G401 (cell line): ENCODE measurements around the gene MAST3. TPM values are rescaled to one million over a fixed set of nuclear protein-coding genes. Genes with fewer than 3 reads are reported as not detected.

Experiments
- DNase-seq: peaks from one replicate; pipeline ENCODE4 v3.0.0-alpha.2; 2015; ENCODE audit warnings: low spot score
- in situ Hi-C: cut with HindIII; loops from 2 replicates; pipeline ENCODE4 v1.10.0; 2016; ENCODE audit warnings: low sequenced_read_pairs, mixed read lengths
- total RNA-seq: library from RNA; depleted of rRNA; stranded (reverse); fragments of >200 nt; shearing (Covaris generic); gene quantifications from 2 replicates; pipeline ENCODE4 v1.2.3, GENCODE V29; 2014

Gene MAST3
- total RNA-seq, 1 experiment from 2014 or later = 1.2 TPM

GRCh38 chr19:18171605-18172327 is 74.2 kb downstream of the MAST3 start:
- in situ Hi-C loops = no loop called here
- no peak for DNase-seq

DNA sequence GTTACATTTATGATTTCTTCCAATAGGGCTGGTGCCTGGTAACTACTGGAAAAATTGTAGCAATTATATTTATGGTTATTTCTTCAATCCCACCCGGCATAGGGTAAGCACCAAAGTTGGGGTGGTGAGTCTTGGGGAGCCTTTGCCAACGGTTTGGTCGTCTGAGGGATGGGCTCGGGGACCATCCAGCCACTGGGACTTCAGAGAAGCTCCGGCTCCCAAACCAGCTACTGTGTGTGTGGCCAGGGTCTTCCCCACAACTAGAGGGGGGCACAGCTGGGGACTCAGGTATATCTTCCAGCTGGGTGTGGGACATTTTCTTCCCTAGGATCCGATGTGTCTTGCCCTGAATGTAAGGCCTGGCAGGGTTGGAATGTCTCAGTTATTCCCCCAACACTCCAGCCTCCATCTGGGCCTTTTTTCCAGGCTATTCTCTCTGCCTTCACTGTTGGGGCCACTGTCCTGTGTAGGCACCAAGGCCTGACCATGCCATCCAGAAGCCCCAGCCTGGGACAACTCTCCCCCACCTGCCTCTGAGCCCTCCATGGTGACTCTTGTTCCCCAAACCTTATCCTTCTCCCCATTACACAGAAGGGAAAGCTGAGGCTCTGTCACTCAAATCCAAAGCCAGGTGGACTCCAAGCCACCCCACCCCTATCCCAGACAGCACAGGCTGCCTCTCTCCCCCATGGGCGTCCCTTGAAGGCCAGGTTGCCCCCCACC is 74.9 kb downstream of the MAST3 start:
- DNase-seq = no peak
- in situ Hi-C loops = no loop called here

- in situ Hi-C loops = no loop called here
- DNase-seq = no peak
Measured at GRCh38 chr19:18173054-18173571, 75.5 kb downstream of the MAST3 start.

- in situ Hi-C loops = no loop called here
- DNase-seq = peak; percentile 39
Measured at GRCh38 chr19:18173572-18174288, 76.2 kb downstream of the MAST3 start, which contains the start of gene IFI30. Gene IFI30, plus strand, starts transcription at chr19:18173813. Its CDS starts 29 bp downstream, at chr19:18173842.

GRCh38 chr19:18174983-18175382 is 77.4 kb downstream of the MAST3 start:
- in situ Hi-C loops = no loop called here
- no peak for DNase-seq

- in situ Hi-C loops = no loop called here
- DNase-seq = no peak
Measured at GRCh38 chr19:18176367-18177310, 79.1 kb downstream of the MAST3 start.

DNA sequence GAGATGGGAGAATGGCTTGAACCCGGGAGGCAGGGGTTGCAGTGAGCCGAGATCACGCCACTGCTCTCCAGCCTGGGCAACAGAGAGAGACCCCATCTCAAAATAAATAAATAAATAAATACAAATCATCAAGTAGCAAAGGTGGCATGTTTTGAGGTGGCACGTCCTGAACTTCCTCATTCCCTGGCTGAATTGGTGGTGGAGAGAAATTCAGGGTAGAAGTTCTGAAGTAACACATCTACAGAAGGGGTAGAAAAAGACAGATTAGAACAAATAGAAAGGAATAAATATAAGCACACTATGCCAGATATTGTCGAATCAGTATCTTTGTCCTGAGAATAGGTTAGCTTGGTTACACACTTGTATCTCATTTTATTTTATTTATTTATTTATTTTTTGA is 82.4 kb downstream of the MAST3 start:
- in situ Hi-C loops = no loop called here
- DNase-seq = no peak

DNA sequence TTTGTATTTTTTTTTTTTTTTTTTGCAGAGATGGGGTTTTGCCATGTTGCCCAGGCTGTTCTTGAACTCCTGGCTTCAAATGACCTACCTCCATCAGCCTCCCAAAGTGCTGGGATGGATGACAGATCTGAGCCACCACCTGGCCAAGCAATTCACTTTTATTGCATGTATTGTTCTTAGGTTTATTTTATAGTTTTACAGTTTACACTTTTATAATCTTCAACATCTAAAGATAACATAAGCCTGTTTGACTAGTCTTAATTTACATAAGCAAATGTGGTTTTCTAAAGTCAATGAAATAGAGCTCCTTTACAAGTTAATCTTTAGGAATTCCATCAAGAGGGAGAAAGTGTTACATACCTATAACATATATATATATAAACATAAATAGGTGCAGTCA is 86.0 kb downstream of the MAST3 start:
- in situ Hi-C loops = no loop called here
- no peak for DNase-seq

GRCh38 chr19:18185538-18185937 is 88.0 kb downstream of the MAST3 start:
- no peak for DNase-seq

DNA sequence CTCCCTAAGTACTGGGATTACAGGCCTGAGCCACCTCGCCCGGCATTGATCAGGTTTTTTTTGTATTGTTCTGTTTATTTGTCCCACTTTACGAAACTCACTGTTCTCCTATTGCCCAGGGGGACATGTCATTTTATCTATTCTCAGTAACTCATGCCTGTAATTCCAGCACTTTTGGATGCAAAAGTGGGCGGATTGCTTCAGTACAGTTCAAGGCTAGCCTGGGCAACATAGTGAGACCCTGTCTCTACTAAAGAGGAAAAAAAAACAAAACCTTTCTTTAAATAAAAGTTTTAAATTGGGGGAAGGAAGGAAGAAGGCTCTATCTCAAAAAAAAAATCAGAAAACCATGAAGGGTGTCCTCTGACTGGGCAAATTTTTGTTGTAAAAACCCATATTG is 92.7 kb downstream of the MAST3 start:
- in situ Hi-C loops = no loop called here
- no peak for DNase-seq

More at GRCh38 chr19:18185538-18185937, 88.0 kb downstream of the MAST3 start:
- in situ Hi-C loops = no loop called here

DNA sequence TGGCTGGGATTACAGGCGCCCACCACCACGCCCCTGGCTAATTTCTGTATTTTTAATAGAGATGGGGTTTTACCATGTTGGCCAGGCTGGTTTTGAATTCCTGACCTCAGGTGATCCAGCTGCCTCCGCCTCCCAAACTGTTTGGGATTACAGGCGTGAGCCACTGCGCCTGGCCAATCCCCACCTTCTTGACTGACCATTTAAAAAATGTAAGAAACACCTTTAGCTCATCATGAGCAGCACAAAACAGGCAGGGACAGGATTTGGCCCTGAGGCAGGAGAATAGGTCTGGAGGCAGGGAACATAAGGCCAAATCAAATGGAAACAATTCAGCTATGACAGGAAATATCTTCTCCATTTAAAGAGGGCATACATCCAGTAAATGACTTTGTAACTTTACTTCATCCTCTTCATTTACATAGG is 94.1 kb downstream of the MAST3 start:
- in situ Hi-C loops = no loop called here
- DNase-seq = no peak

DNA sequence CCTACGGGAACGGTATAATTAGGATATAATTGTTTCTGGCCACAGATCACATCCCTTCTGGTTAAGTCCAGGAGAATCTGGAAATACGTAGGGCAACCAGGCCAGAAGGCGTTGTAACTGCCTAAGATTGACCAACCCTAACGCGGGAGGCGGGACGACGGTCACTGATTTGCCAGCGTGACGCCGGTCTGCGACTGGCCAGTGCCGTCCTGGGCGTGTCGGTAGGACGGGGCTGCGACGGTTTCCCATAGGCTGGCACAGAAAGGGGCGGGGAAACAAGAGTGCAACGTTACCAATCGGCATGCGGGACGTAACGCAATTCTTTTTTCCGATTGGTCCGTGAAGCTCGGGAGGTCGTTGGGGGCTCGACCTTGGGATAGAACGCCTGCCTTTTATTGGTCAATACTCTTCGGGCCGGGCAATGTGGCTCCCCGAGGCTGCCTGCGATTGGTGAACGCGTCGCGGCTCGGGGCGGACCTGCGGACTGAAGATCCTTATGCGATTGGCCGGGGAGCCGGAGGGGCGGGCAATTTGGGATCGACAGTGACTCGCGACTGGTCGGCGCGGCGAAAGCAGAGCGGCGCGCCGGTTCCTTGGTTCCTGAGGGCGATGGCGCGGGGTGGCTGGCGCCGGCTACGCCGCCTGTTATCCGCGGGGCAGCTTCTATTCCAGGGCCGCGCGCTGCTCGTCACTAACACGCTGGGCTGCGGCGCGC is 95.3 kb downstream of the MAST3 start, which contains the start of gene MPV17L2:
Gene MPV17L2, plus strand, starts transcription at position 546 of the 715 bp plus-strand sequence. Its CDS starts 64 bp downstream, at position 610.
- in situ Hi-C loops = no loop called here
- peak; percentile 100 for DNase-seq

GRCh38 chr19:18193388-18194180 is 96.0 kb downstream of the MAST3 start:
- in situ Hi-C loops = no loop called here
- no peak for DNase-seq

- DNase-seq = no peak
- in situ Hi-C loops = no loop called here
Measured at GRCh38 chr19:18194181-18194530, 96.6 kb downstream of the MAST3 start.

- DNase-seq = no peak
- in situ Hi-C loops = no loop called here
Measured at GRCh38 chr19:18194554-18195238, 97.1 kb downstream of the MAST3 start.

DNA sequence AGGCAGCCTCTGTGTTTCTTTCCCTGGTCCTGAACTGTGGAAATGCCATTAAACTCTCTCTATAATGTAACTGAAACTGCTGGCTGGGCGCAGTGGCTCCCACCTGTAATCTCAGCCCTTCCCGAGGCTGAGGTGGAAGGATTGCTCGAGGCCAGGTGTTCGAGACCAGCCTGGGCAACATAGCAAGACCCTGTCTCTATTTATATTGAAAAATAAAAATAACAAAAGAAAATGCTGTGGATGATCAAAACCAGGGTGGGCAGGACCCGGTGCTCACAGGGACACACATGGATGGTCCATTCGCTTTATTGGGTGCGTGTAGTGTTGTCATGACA is 98.9 kb downstream of the MAST3 start:
- in situ Hi-C loops = no loop called here
- DNase-seq = no peak

GRCh38 chr19:18197306-18197705 is 99.7 kb downstream of the MAST3 start:
- in situ Hi-C loops = no loop called here
- no peak for DNase-seq
